MM.1S (cell line): ENCODE measurements around the gene XRCC4.

Experiments
- DNase-seq: peaks from one replicate; pipeline ENCODE4 v3.0.0-alpha.2; 2015
- H2AFZ ChIP-seq: fragments of 300-600 bp; sonication (generic); 2 replicates; pipeline ENCODE4 v1.6.0; 2016; ENCODE audit warnings: antibody characterized with exemption, low read length
- H3F3A ChIP-seq: fragments of 300-600 bp; sonication (generic); 2 replicates; pipeline ENCODE4 v1.6.1; 2016; ENCODE audit warnings: mild to moderate bottlenecking, antibody characterized with exemption, low read length, moderate library complexity, mixed read lengths; ENCODE audit not compliant: insufficient read depth
- H3K27ac ChIP-seq: fragments of 300-600 bp; sonication (generic); 2 replicates; pipeline ENCODE4 v1.5.1; 2016; ENCODE audit warnings: mild to moderate bottlenecking, low read length
- H3K27me3 ChIP-seq: fragments of 300-600 bp; sonication (generic); replicated peaks from 2 replicates; pipeline ENCODE4 v1.6.0; 2016; ENCODE audit warnings: low read length; ENCODE audit not compliant: insufficient read depth
- H3K36me3 ChIP-seq: fragments of 300-600 bp; sonication (generic); replicated peaks from 2 replicates; pipeline ENCODE4 v1.6.1; 2016; ENCODE audit warnings: mild to moderate bottlenecking, low read length, mixed read lengths; ENCODE audit not compliant: insufficient read depth
- H3K4me1 ChIP-seq: fragments of 300-600 bp; sonication (generic); 2 replicates; pipeline ENCODE4 v1.6.1; 2016; ENCODE audit warnings: low read length, mixed read lengths
- H3K4me2 ChIP-seq: fragments of 300-600 bp; sonication (generic); 2 replicates; pipeline ENCODE4 v1.6.0; 2016; ENCODE audit warnings: low read depth, low read length
- H3K4me3 ChIP-seq: fragments of 300-600 bp; sonication (generic); 2 replicates; pipeline ENCODE4 v1.5.1; 2016; ENCODE audit warnings: low read length, mixed read lengths
- H3K79me2 ChIP-seq: fragments of 300-600 bp; sonication (generic); 2 replicates; pipeline ENCODE4 v1.6.1; 2016; ENCODE audit warnings: mixed run types, low read length, mixed read lengths
- H3K9ac ChIP-seq: fragments of 300-600 bp; sonication (generic); 2 replicates; pipeline ENCODE4 v1.6.1; 2016; ENCODE audit warnings: low read length, mixed read lengths
- H3K9me2 ChIP-seq: fragments of 300-600 bp; sonication (generic); replicated peaks from 2 replicates; pipeline ENCODE4 v1.6.1; 2016; ENCODE audit warnings: mild to moderate bottlenecking, low read length, mixed read lengths; ENCODE audit not compliant: insufficient read depth
- H3K9me3 ChIP-seq: fragments of 300-600 bp; sonication (generic); replicated peaks from 2 replicates; pipeline ENCODE4 v1.6.1; 2016; ENCODE audit warnings: mild to moderate bottlenecking, low read length, mixed read lengths; ENCODE audit not compliant: insufficient read depth
- H4K20me1 ChIP-seq: fragments of 300-600 bp; sonication (generic); 2 replicates; pipeline ENCODE4 v1.6.1; 2016; ENCODE audit warnings: mild to moderate bottlenecking, low read length, moderate library complexity, mixed read lengths; ENCODE audit not compliant: insufficient read depth
- CTCF ChIP-seq: fragments of 300-600 bp; sonication (generic); IDR thresholded peaks from 2 replicates; pipeline ENCODE4 v1.5.1; 2016; ENCODE audit warnings: antibody characterized with exemption, low read length, mixed read lengths
- EZH2 ChIP-seq: fragments of 300-600 bp; sonication (generic); optimal IDR thresholded peaks from 2 replicates; pipeline ENCODE3; 2017; ENCODE audit warnings: low read depth, mild to moderate bottlenecking, antibody characterized with exemption, low read length, mixed read lengths
- EZH2phosphoT487 ChIP-seq: fragments of 300-600 bp; sonication (generic); IDR thresholded peaks from 2 replicates; pipeline ENCODE4 v1.6.1; 2018; ENCODE audit warnings: antibody characterized with exemption, low read length

XRCC4 gene

GRCh38 chr5:83312663-83313062, 235.3 kb downstream of the XRCC4 start:
- Histone ChIP-seq H3K9ac (no peak overlapping the region), H3K4me2 (no peak overlapping the region), H3K36me3 (no peaks in the 10 kb centered on the region), H3K4me3 (no peak overlapping the region), H3K27ac (no peak overlapping the region), H3K9me2 (no peaks in the 10 kb centered on the region), H2AFZ (no peak overlapping the region), H3F3A (no peaks in the 10 kb centered on the region), H3K79me2 (no peaks in the 10 kb centered on the region), H3K9me3 (no peaks in the 10 kb centered on the region), H4K20me1 (no peaks in the 10 kb centered on the region), H3K4me1 (no peaks in the 10 kb centered on the region), H3K27me3 (no peaks in the 10 kb centered on the region)
- TF ChIP-seq CTCF (no peak), EZH2phosphoT487 (no peak), EZH2 (no peak)
- no peak for DNase-seq

GRCh38 chr5:83313436-83313835, 236.1 kb downstream of the XRCC4 start:
- no peak overlapping the region for H3K4me3 ChIP-seq
- no peaks in the 10 kb centered on the region for H3K9me2 ChIP-seq
- H3K36me3 ChIP-seq, result no peaks in the 10 kb centered on the region
- no peaks in the 10 kb centered on the region for H3F3A ChIP-seq
- H3K4me1 ChIP-seq, result no peaks in the 10 kb centered on the region
- H3K4me2 ChIP-seq, result no peak overlapping the region
- no peak overlapping the region for H2AFZ ChIP-seq
- no peak for DNase-seq
- no peaks in the 10 kb centered on the region for H3K9me3 ChIP-seq
- no peaks in the 10 kb centered on the region for H3K79me2 ChIP-seq
- no peak overlapping the region for H3K9ac ChIP-seq
- TF ChIP-seq EZH2phosphoT487 (no peak), CTCF (no peak), EZH2 (no peak)
- no peaks in the 10 kb centered on the region for H4K20me1 ChIP-seq
- H3K27me3 ChIP-seq, result no peaks in the 10 kb centered on the region
- H3K27ac ChIP-seq, result no peak overlapping the region

GRCh38 chr5:83321483-83322055, 244.2 kb downstream of the XRCC4 start:
- no peak overlapping the region for H3K4me2 ChIP-seq
- TF ChIP-seq CTCF, result no peak
- no peaks in the 10 kb centered on the region for H3K4me1 ChIP-seq
- no peaks in the 10 kb centered on the region for H3F3A ChIP-seq
- no peak overlapping the region for H2AFZ ChIP-seq
- H3K36me3 ChIP-seq, result no peaks in the 10 kb centered on the region
- no peaks in the 10 kb centered on the region for H3K9me2 ChIP-seq
- H3K4me3 ChIP-seq, result no peak overlapping the region
- H3K27me3 ChIP-seq, result no peaks in the 10 kb centered on the region
- H3K9ac ChIP-seq, result no peak overlapping the region
- H3K9me3 ChIP-seq, result no peaks in the 10 kb centered on the region
- no peak for DNase-seq
- no peaks in the 10 kb centered on the region for H4K20me1 ChIP-seq
- H3K79me2 ChIP-seq, result no peaks in the 10 kb centered on the region
- no peak overlapping the region for H3K27ac ChIP-seq
